GM23338 (cell line): ENCODE results near the gene MYO16. TPM values are rescaled to one million over a fixed set of nuclear protein-coding genes. Genes with fewer than 3 reads are reported as not detected.

Experiments used
- ATAC-seq: fragments of 200-7000 bp; cut with Tn5 transposase; 3 replicates; pipeline ENCODE4 v1.9.1; 2020
- DNase-seq: peaks from one replicate; pipeline ENCODE4 v3.0.0-alpha.2; 2015; ENCODE audit warnings: low spot score
- H2AFZ ChIP-seq: fragments of 200-600 bp; sonication (generic); 2 replicates; pipeline ENCODE4 v1.8.0; 2016; ENCODE audit warnings: antibody characterized with exemption, mild to moderate bottlenecking, moderate library complexity
- H3F3A ChIP-seq: fragments of 200-600 bp; sonication (generic); replicated peaks from 2 replicates; pipeline ENCODE4 v1.8.0; 2017; ENCODE audit warnings: antibody characterized with exemption, mixed run types, low read depth
- H3K27ac ChIP-seq: fragments of 200-600 bp; sonication (generic); 2 replicates; pipeline ENCODE4 v1.6.1; 2016; ENCODE audit warnings: low read depth
- H3K27me3 ChIP-seq: fragments of 200-600 bp; sonication (generic); 2 replicates; pipeline ENCODE4 v1.8.0; 2016; ENCODE audit warnings: mild to moderate bottlenecking, mixed run types, moderate library complexity; ENCODE audit not compliant: insufficient read depth
- H3K36me3 ChIP-seq: fragments of 200-600 bp; sonication (generic); 2 replicates; pipeline ENCODE4 v1.8.0; 2016; ENCODE audit warnings: mild to moderate bottlenecking; ENCODE audit not compliant: insufficient read depth
- H3K4me1 ChIP-seq: fragments of 200-600 bp; sonication (generic); 2 replicates; pipeline ENCODE4 v1.8.0; 2016; ENCODE audit warnings: mild to moderate bottlenecking, moderate library complexity; ENCODE audit not compliant: insufficient read depth
- H3K4me2 ChIP-seq: fragments of 200-600 bp; sonication (generic); 2 replicates; pipeline ENCODE4 v1.7.1; 2017; ENCODE audit warnings: mixed run types
- H3K4me3 ChIP-seq: fragments of 200-600 bp; sonication (generic); 2 replicates; pipeline ENCODE4 v1.6.1; 2016; ENCODE audit warnings: mixed run types
- H3K79me2 ChIP-seq: fragments of 200-600 bp; sonication (generic); replicated peaks from 2 replicates; pipeline ENCODE4 v1.8.0; 2017; ENCODE audit warnings: mild to moderate bottlenecking; ENCODE audit not compliant: insufficient read depth
- H3K9me2 ChIP-seq: fragments of 200-600 bp; sonication (generic); 2 replicates; pipeline ENCODE4 v1.8.0; 2017; ENCODE audit not compliant: insufficient read depth
- H4K20me1 ChIP-seq: fragments of 200-600 bp; sonication (generic); replicated peaks from 2 replicates; pipeline ENCODE4 v1.8.0; 2017; ENCODE audit warnings: mild to moderate bottlenecking; ENCODE audit not compliant: insufficient read depth
- H3K27ac Mint-ChIP-seq: 2 replicates; pipeline ENCODE4 v1.8.0; 2020; ENCODE audit warnings: inconsistent platforms, mild to moderate bottlenecking, moderate library complexity, mixed read lengths
- H3K27me3 Mint-ChIP-seq: 3 replicates; pipeline ENCODE4 v1.8.0; 2022; ENCODE audit warnings: low read depth, mild to moderate bottlenecking, moderate library complexity, mixed read lengths, inconsistent platforms; ENCODE audit not compliant: insufficient read depth, poor library complexity
- H3K36me3 Mint-ChIP-seq: 3 replicates; pipeline ENCODE4 v1.8.0; 2021; ENCODE audit warnings: low read depth, mild to moderate bottlenecking, inconsistent platforms, moderate library complexity, mixed read lengths
- H3K4me1 Mint-ChIP-seq: 3 replicates; pipeline ENCODE4 v1.8.0; 2020; ENCODE audit warnings: mild to moderate bottlenecking, inconsistent platforms, mixed read lengths
- H3K4me3 Mint-ChIP-seq: 3 replicates; pipeline ENCODE4 v1.8.0; 2021; ENCODE audit warnings: moderate library complexity, mild to moderate bottlenecking, inconsistent platforms, mixed read lengths
- H3K9me3 Mint-ChIP-seq: 3 replicates; pipeline ENCODE4 v1.8.0; 2020; ENCODE audit warnings: moderate library complexity, mild to moderate bottlenecking, inconsistent platforms, mixed read lengths
- CREB1 ChIP-seq: fragments of 250-450 bp; sonication (Bioruptor Pico); IDR thresholded peaks from 2 replicates; pipeline ENCODE4 v1.5.0; 2020; ENCODE audit warnings: low read depth, mild to moderate bottlenecking, moderate library complexity
- EZH2 ChIP-seq: fragments of 200-600 bp; sonication (generic); IDR thresholded peaks from one replicate; pipeline ENCODE4 v1.8.0; 2017; ENCODE audit warnings: antibody characterized with exemption, mild to moderate bottlenecking, low read depth; ENCODE audit not compliant: unreplicated experiment
- EZH2phosphoT487 ChIP-seq: fragments of 200-600 bp; sonication (generic); IDR thresholded peaks from one replicate; pipeline ENCODE4 v1.8.1; 2018; ENCODE audit warnings: antibody characterized with exemption; ENCODE audit not compliant: unreplicated experiment
- JUNB ChIP-seq: IDR thresholded peaks from one replicate; pipeline ENCODE4 v1.6.1; 2016; ENCODE audit warnings: antibody characterized with exemption; ENCODE audit not compliant: unreplicated experiment
- NANOG ChIP-seq: IDR thresholded peaks from 2 replicates; pipeline ENCODE4 v1.6.1; 2016; ENCODE audit warnings: antibody characterized with exemption, borderline replicate concordance
- POLR2AphosphoS5 ChIP-seq: IDR thresholded peaks from 2 replicates; pipeline ENCODE4 v1.6.1; 2016; ENCODE audit warnings: antibody characterized with exemption, low read depth
- STAT1 ChIP-seq: IDR thresholded peaks from one replicate; pipeline ENCODE4 v1.6.1; 2016; ENCODE audit warnings: antibody characterized with exemption; ENCODE audit not compliant: unreplicated experiment
- ZNF114 ChIP-seq: fragments of 250-450 bp; sonication (Bioruptor Pico); IDR thresholded peaks from 2 replicates; pipeline ENCODE4 v1.5.0; 2020; ENCODE audit warnings: mild to moderate bottlenecking, moderate library complexity
- ZNF331 ChIP-seq: fragments of 250-450 bp; sonication (Bioruptor Pico); IDR thresholded peaks from 2 replicates; pipeline ENCODE4 v1.5.0; 2020; ENCODE audit warnings: low read depth, mild to moderate bottlenecking, moderate library complexity
- polyA plus RNA-seq: library from polyadenylated mRNA; unstranded; fragments of >200 nt; fragmentation: Nextera tagmentation; extraction: Ambion mirVana; gene quantifications from 2 replicates; pipeline ENCODE4 v1.2.1, GENCODE V29; 2016
- total RNA-seq: library from RNA; depleted of rRNA; stranded (reverse); fragments of >200 nt; shearing (Covaris generic); gene quantifications from 2 replicates; pipeline ENCODE4 v1.2.3, GENCODE V29; 2014
- TF ChIP-seq, protein P1 (sequence below): IDR thresholded peaks from 2 replicates; pipeline ENCODE4 v1.6.1; 2016; ENCODE audit warnings: antibody characterized with exemption
- TF ChIP-seq, protein P2 (sequence below): fragments of 250-450 bp; sonication (Bioruptor Pico); IDR thresholded peaks from 2 replicates; pipeline ENCODE4 v1.5.0; 2020; ENCODE audit warnings: mild to moderate bottlenecking, moderate library complexity
- TF ChIP-seq, protein P3 (sequence below), 2 experiments: fragments of 200-600 bp in 1 of 2; sonication (generic) in 1 of 2; conservative IDR thresholded peaks; 2 replicates each; pipeline versions ENCODE4 v1.5.1 to v1.6.1; 2016 to 2017; ENCODE audit warnings: antibody characterized with exemption in 2 of 2, low read depth in 2 of 2, mild to moderate bottlenecking in 2 of 2, moderate library complexity in 1 of 2
- TF ChIP-seq, protein P4 (sequence below): IDR thresholded peaks from one replicate; pipeline ENCODE4 v1.6.1; 2018; ENCODE audit warnings: antibody characterized with exemption; ENCODE audit not compliant: unreplicated experiment

MYO16 gene
- total and polyA plus RNA-seq, 2 experiments from 2014 or later, result 0.10 to 0.13 TPM

DNA sequence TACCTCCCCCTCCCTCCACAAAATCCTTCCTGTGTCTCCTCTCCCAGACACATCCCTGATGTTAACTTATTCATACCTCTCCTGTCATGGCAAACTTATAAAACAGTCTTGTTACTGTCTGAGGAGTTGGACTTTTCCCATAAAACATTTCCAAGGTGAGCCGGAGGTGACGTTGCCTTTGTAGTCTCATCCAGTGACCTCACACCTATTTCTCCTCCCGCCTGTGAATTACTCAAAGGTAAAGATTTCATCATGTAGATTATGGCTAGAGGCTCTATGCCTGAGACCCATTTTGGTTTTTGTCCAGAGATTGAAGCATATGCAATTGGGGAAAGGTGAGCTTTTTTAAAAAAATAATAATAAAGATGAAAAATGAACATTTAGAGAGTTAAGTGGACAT lies 529.0 kb downstream of the MYO16 start:
- no peak for ATAC-seq
- Mint-ChIP-seq H3K4me3 (no peak overlapping the region), H3K9me3 (no peaks in the 10 kb centered on the region), H3K27ac (no peak overlapping the region), H3K27me3 (peaks cover 11% of the 10 kb centered on the region), H3K4me1 (peaks cover 53% of the 10 kb centered on the region), H3K36me3 (no peaks in the 10 kb centered on the region; the same call in 2 of the 3 replicates)
- Histone ChIP-seq H3K9me2 (no peaks in the 10 kb centered on the region), H3F3A (no peaks in the 10 kb centered on the region), H3K27ac (no peak overlapping the region), H3K79me2 (no peaks in the 10 kb centered on the region), H3K27me3 (no peaks in the 10 kb centered on the region), H3K36me3 (no peaks in the 10 kb centered on the region), H3K4me1 (peaks cover 20% of the 10 kb centered on the region), H4K20me1 (no peaks in the 10 kb centered on the region), H3K4me3 (no peak overlapping the region), H3K4me2 (0 out of 2 replicates have a peak overlapping the region, but pooled peaks have one; percentile 45), H2AFZ (no peak overlapping the region)
- TF ChIP-seq NANOG (no peak), JUNB (no peak), POLR2AphosphoS5 (no peak), ZNF114 (CRISPR knock-in tag) (no peak), EZH2 (no peak), STAT1 (no peak), CREB1 (CRISPR knock-in tag) (no peak), ZNF331 (CRISPR knock-in tag) (no peak), EZH2phosphoT487 (no peak)
- TF ChIP-seq, protein P1, sequence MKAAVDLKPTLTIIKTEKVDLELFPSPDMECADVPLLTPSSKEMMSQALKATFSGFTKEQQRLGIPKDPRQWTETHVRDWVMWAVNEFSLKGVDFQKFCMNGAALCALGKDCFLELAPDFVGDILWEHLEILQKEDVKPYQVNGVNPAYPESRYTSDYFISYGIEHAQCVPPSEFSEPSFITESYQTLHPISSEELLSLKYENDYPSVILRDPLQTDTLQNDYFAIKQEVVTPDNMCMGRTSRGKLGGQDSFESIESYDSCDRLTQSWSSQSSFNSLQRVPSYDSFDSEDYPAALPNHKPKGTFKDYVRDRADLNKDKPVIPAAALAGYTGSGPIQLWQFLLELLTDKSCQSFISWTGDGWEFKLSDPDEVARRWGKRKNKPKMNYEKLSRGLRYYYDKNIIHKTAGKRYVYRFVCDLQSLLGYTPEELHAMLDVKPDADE, result no peak
- TF ChIP-seq, protein P2, sequence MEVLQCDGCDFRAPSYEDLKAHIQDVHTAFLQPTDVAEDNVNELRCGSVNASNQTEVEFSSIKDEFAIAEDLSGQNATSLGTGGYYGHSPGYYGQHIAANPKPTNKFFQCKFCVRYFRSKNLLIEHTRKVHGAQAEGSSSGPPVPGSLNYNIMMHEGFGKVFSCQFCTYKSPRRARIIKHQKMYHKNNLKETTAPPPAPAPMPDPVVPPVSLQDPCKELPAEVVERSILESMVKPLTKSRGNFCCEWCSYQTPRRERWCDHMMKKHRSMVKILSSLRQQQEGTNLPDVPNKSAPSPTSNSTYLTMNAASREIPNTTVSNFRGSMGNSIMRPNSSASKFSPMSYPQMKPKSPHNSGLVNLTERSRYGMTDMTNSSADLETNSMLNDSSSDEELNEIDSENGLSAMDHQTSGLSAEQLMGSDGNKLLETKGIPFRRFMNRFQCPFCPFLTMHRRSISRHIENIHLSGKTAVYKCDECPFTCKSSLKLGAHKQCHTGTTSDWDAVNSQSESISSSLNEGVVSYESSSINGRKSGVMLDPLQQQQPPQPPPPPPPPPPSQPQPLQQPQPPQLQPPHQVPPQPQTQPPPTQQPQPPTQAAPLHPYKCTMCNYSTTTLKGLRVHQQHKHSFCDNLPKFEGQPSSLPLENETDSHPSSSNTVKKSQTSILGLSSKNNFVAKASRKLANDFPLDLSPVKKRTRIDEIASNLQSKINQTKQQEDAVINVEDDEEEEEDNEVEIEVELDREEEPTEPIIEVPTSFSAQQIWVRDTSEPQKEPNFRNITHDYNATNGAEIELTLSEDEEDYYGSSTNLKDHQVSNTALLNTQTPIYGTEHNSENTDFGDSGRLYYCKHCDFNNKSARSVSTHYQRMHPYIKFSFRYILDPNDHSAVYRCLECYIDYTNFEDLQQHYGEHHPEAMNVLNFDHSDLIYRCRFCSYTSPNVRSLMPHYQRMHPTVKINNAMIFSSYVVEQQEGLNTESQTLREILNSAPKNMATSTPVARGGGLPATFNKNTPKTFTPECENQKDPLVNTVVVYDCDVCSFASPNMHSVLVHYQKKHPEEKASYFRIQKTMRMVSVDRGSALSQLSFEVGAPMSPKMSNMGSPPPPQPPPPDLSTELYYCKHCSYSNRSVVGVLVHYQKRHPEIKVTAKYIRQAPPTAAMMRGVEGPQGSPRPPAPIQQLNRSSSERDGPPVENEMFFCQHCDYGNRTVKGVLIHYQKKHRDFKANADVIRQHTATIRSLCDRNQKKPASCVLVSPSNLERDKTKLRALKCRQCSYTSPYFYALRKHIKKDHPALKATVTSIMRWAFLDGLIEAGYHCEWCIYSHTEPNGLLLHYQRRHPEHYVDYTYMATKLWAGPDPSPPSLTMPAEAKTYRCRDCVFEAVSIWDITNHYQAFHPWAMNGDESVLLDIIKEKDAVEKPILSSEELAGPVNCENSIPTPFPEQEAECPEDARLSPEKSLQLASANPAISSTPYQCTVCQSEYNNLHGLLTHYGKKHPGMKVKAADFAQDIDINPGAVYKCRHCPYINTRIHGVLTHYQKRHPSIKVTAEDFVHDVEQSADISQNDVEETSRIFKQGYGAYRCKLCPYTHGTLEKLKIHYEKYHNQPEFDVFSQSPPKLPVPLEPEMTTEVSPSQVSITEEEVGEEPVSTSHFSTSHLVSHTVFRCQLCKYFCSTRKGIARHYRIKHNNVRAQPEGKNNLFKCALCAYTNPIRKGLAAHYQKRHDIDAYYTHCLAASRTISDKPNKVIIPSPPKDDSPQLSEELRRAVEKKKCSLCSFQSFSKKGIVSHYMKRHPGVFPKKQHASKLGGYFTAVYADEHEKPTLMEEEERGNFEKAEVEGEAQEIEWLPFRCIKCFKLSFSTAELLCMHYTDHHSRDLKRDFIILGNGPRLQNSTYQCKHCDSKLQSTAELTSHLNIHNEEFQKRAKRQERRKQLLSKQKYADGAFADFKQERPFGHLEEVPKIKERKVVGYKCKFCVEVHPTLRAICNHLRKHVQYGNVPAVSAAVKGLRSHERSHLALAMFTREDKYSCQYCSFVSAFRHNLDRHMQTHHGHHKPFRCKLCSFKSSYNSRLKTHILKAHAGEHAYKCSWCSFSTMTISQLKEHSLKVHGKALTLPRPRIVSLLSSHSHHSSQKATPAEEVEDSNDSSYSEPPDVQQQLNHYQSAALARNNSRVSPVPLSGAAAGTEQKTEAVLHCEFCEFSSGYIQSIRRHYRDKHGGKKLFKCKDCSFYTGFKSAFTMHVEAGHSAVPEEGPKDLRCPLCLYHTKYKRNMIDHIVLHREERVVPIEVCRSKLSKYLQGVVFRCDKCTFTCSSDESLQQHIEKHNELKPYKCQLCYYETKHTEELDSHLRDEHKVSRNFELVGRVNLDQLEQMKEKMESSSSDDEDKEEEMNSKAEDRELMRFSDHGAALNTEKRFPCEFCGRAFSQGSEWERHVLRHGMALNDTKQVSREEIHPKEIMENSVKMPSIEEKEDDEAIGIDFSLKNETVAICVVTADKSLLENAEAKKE (CRISPR knock-in tag), result no peak
- TF ChIP-seq, protein P3, sequence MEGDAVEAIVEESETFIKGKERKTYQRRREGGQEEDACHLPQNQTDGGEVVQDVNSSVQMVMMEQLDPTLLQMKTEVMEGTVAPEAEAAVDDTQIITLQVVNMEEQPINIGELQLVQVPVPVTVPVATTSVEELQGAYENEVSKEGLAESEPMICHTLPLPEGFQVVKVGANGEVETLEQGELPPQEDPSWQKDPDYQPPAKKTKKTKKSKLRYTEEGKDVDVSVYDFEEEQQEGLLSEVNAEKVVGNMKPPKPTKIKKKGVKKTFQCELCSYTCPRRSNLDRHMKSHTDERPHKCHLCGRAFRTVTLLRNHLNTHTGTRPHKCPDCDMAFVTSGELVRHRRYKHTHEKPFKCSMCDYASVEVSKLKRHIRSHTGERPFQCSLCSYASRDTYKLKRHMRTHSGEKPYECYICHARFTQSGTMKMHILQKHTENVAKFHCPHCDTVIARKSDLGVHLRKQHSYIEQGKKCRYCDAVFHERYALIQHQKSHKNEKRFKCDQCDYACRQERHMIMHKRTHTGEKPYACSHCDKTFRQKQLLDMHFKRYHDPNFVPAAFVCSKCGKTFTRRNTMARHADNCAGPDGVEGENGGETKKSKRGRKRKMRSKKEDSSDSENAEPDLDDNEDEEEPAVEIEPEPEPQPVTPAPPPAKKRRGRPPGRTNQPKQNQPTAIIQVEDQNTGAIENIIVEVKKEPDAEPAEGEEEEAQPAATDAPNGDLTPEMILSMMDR (conservative IDR thresholded peaks at IDR 0.05; ENCODE audit: low read depth in 2 of 2), result no peak
- TF ChIP-seq, protein P4, sequence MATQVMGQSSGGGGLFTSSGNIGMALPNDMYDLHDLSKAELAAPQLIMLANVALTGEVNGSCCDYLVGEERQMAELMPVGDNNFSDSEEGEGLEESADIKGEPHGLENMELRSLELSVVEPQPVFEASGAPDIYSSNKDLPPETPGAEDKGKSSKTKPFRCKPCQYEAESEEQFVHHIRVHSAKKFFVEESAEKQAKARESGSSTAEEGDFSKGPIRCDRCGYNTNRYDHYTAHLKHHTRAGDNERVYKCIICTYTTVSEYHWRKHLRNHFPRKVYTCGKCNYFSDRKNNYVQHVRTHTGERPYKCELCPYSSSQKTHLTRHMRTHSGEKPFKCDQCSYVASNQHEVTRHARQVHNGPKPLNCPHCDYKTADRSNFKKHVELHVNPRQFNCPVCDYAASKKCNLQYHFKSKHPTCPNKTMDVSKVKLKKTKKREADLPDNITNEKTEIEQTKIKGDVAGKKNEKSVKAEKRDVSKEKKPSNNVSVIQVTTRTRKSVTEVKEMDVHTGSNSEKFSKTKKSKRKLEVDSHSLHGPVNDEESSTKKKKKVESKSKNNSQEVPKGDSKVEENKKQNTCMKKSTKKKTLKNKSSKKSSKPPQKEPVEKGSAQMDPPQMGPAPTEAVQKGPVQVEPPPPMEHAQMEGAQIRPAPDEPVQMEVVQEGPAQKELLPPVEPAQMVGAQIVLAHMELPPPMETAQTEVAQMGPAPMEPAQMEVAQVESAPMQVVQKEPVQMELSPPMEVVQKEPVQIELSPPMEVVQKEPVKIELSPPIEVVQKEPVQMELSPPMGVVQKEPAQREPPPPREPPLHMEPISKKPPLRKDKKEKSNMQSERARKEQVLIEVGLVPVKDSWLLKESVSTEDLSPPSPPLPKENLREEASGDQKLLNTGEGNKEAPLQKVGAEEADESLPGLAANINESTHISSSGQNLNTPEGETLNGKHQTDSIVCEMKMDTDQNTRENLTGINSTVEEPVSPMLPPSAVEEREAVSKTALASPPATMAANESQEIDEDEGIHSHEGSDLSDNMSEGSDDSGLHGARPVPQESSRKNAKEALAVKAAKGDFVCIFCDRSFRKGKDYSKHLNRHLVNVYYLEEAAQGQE, result no peak
- DNase-seq, result no peak
